ENCODE results near the gene SPATA21. TPM values are rescaled to one million over a fixed set of nuclear protein-coding genes. Genes with fewer than 3 reads are reported as not detected.

SPATA21 gene
- total RNA-seq, 1 experiment from 2014 or later: not detected

- Histone ChIP-seq H3K79me1 (ENCODE audit: insufficient read depth, low read depth, low read length, poor library complexity, severe bottlenecking) (peaks cover 5% of the 10 kb centered on the region), H3K9me3 (ENCODE audit: control insufficient read depth, low read depth, low read length) (no peaks in the 10 kb centered on the region), H3K9ac (ENCODE audit: extremely low read depth, insufficient read length, low read length) (no peak overlapping the region), H3K4me1 (ENCODE audit: insufficient read depth, low read length) (peaks cover 12% of the 10 kb centered on the region; the same call in 1 of the 2 replicates), H3K27ac (ENCODE audit: insufficient read length, low read depth, low read length) (no peak overlapping the region), H2AFZ (ENCODE audit: low read length) (no peak overlapping the region), H2AK5ac (ENCODE audit: insufficient read length, low read length) (no peak overlapping the region), H3T11ph (ENCODE audit: low read length) (no peak overlapping the region), H2BK120ac (ENCODE audit: low read depth, low read length, poor library complexity, severe bottlenecking) (no peak overlapping the region), H2BK15ac (ENCODE audit: low read depth, low read length) (no peak overlapping the region), H3K79me2 (ENCODE audit: insufficient read depth, low read length) (peaks cover 44% of the 10 kb centered on the region), H2BK5ac (ENCODE audit: insufficient read length, low read length) (no peak overlapping the region), H3K4me2 (ENCODE audit: insufficient read depth, insufficient read length, low read length) (no peak overlapping the region), H3K56ac (ENCODE audit: insufficient read length, low read depth, low read length) (no peak overlapping the region), H3K23ac (ENCODE audit: insufficient read length, low read depth, low read length) (no peak overlapping the region), H4K20me1 (ENCODE audit: control insufficient read depth, insufficient read depth, insufficient read length) (peaks cover 4% of the 10 kb centered on the region), H4K91ac (ENCODE audit: insufficient read length, low read depth, low read length) (no peak overlapping the region), H3K23me2 (ENCODE audit: insufficient read length, low read depth, low read length, poor library complexity, severe bottlenecking) (no peaks in the 10 kb centered on the region), H2BK12ac (ENCODE audit: insufficient read length, low read depth, low read length) (no peak overlapping the region), H4K5ac (ENCODE audit: insufficient read length, low read depth, low read length) (no peak overlapping the region), H3K4ac (ENCODE audit: low read depth, low read length) (no peak overlapping the region), H2BK20ac (ENCODE audit: low read depth, low read length, poor library complexity, severe bottlenecking) (no peak overlapping the region), H3K18ac (ENCODE audit: insufficient read length, low read depth, low read length) (no peak overlapping the region), H3K14ac (ENCODE audit: insufficient read depth, low read length) (no peak overlapping the region), H3K27me3 (ENCODE audit: insufficient read depth, low read length) (no peaks in the 10 kb centered on the region), H4K8ac (replicated peaks; ENCODE audit: insufficient read length, low read depth, low read length) (no peak overlapping the region)
- DNase-seq: no peak
- H3K27me3 Mint-ChIP-seq (ENCODE audit: low read depth): no peaks in the 10 kb centered on the region
- peak overlapping the region in 2 of 3 experiments; percentile 20 to 90; a peak in 3 of 7 replicates for H3K27ac Mint-ChIP-seq
- no peaks in the 10 kb centered on the region; a peak in 1 of 5 replicates for H3K9me3 Mint-ChIP-seq
- peak overlapping the region in 1 of 2 experiments; percentile 48; a peak in 1 of 5 replicates for H3K4me3 Mint-ChIP-seq
- WGBS (ENCODE audit: extremely low coverage, insufficient read length, low lambda C conversion rate): no CpG with 5 or more reads among the region's 9 CpGs
- TF ChIP-seq, protein P1, sequence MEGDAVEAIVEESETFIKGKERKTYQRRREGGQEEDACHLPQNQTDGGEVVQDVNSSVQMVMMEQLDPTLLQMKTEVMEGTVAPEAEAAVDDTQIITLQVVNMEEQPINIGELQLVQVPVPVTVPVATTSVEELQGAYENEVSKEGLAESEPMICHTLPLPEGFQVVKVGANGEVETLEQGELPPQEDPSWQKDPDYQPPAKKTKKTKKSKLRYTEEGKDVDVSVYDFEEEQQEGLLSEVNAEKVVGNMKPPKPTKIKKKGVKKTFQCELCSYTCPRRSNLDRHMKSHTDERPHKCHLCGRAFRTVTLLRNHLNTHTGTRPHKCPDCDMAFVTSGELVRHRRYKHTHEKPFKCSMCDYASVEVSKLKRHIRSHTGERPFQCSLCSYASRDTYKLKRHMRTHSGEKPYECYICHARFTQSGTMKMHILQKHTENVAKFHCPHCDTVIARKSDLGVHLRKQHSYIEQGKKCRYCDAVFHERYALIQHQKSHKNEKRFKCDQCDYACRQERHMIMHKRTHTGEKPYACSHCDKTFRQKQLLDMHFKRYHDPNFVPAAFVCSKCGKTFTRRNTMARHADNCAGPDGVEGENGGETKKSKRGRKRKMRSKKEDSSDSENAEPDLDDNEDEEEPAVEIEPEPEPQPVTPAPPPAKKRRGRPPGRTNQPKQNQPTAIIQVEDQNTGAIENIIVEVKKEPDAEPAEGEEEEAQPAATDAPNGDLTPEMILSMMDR (conservative IDR thresholded peaks at IDR 0.05): no peak
- peaks cover 0 to 6% (median 4%) of the 10 kb centered on the region in 3 experiments; a peak in 3 of 7 replicates for H3K36me3 Mint-ChIP-seq (ENCODE audit: insufficient read depth in 1 of 3, low read depth in 3 of 3)
- H3K4me1 Mint-ChIP-seq: peaks cover 30 to 32% of the 10 kb centered on the region in 2 experiments
Measured at GRCh38 chr1:16385659-16386453, 51.4 kb downstream of the SPATA21 start.
